IPS-20b (cell line): ENCODE data around the gene DGKE.
A peak's percentile ranks its signal among the peaks of the same experiment; 100 is the strongest.

Experiments
- H3K27ac ChIP-seq: one replicate; pipeline ENCODE4 v1.5.1; 2013; ENCODE audit warnings: low read length
- H3K27me3 ChIP-seq: 2 replicates; pipeline ENCODE4 v1.6.1; 2013; ENCODE audit warnings: mild to moderate bottlenecking, low read length, inconsistent platforms; ENCODE audit not compliant: insufficient read depth
- H3K36me3 ChIP-seq: 2 replicates; pipeline ENCODE4 v1.6.1; 2013; ENCODE audit warnings: low read depth, mild to moderate bottlenecking, inconsistent platforms, low read length, moderate library complexity; ENCODE audit not compliant: insufficient read depth
- H3K4me1 ChIP-seq: 2 replicates; pipeline ENCODE4 v1.6.1; 2013; ENCODE audit warnings: mild to moderate bottlenecking, control low read depth, inconsistent platforms, low read length, moderate library complexity; ENCODE audit not compliant: insufficient read depth
- H3K4me3 ChIP-seq: 2 replicates; pipeline ENCODE4 v1.5.1; 2013; ENCODE audit warnings: mild to moderate bottlenecking, low read length, inconsistent platforms
- H3K9ac ChIP-seq: 2 replicates; pipeline ENCODE4 v1.6.1; 2013; ENCODE audit warnings: low read depth, mild to moderate bottlenecking, inconsistent platforms, low read length, moderate library complexity
- H3K9me3 ChIP-seq: 2 replicates; pipeline ENCODE4 v1.6.1; 2013; ENCODE audit warnings: mild to moderate bottlenecking, low read depth, low read length, inconsistent platforms; ENCODE audit not compliant: insufficient read depth

DGKE gene

DNA sequence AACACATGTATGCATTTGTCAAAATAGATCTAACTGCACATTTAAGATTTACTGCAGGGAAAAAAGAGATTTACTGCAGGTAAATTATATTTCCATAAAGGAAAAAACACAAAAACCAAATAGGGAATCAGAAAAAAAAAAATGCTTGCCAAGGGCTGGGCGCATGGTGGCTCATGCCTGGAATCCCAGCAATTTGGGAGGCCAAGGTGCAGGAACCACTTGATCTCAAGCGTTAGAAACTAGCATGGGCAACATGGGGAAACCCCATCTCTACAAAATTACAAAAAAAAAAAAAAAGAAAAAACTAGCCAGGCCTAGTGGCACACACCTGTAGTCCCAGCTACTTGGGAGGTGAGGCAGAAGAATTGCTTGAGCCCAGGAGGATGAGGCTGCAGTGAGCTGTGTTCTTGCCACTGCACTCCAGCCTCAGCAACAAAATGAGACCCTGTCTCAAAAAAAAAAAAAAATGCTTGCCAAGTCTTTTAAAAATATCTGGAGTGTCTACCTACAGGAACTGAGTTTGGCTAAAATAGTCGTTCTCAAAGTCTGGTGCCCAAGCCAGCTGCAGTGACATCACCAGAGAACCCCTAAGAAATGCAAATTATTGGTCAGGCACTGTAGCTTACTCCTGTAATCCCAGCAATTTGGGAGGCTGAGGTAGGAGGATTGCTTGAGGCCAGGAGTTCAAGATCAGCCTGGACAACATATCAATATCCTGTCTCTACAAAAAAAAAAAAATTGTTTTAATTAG, 62.4 kb downstream of the DGKE start:
- H3K27ac ChIP-seq = peak overlapping the region; percentile 48
- H3K9ac ChIP-seq = no peak overlapping the region
- H3K36me3 ChIP-seq = peaks cover 61% of the 10 kb centered on the region
- no peaks in the 10 kb centered on the region for H3K27me3 ChIP-seq
- H3K4me1 ChIP-seq = peaks cover 10% of the 10 kb centered on the region; the same call in 1 of the 2 replicates
- H3K9me3 ChIP-seq = no peaks in the 10 kb centered on the region
- no peak overlapping the region for H3K4me3 ChIP-seq

DNA sequence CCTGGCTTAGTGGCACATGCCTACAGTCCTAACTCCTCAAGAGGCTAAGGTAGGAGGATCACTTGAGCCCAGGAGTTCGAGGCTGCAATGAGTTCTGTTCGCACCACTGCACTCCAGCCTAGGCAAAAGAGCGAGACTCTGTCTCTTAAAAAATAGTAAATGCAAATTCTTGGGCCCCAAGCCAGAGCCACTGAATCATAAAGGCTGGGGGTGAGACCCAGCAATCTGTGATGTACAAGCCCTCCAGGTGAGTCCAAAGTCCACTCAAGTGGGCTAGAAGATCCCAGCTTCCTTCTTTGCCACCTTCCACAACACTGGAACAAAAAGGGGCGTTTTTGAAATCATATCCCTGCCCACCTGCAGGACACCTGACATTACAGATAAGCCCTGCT, 63.0 kb downstream of the DGKE start:
- Histone ChIP-seq H3K27ac (no peak overlapping the region), H3K9me3 (no peaks in the 10 kb centered on the region), H3K4me1 (peaks cover 10% of the 10 kb centered on the region; the same call in 1 of the 2 replicates), H3K9ac (no peak overlapping the region), H3K4me3 (no peak overlapping the region), H3K36me3 (peaks cover 64% of the 10 kb centered on the region), H3K27me3 (no peaks in the 10 kb centered on the region)

DNA sequence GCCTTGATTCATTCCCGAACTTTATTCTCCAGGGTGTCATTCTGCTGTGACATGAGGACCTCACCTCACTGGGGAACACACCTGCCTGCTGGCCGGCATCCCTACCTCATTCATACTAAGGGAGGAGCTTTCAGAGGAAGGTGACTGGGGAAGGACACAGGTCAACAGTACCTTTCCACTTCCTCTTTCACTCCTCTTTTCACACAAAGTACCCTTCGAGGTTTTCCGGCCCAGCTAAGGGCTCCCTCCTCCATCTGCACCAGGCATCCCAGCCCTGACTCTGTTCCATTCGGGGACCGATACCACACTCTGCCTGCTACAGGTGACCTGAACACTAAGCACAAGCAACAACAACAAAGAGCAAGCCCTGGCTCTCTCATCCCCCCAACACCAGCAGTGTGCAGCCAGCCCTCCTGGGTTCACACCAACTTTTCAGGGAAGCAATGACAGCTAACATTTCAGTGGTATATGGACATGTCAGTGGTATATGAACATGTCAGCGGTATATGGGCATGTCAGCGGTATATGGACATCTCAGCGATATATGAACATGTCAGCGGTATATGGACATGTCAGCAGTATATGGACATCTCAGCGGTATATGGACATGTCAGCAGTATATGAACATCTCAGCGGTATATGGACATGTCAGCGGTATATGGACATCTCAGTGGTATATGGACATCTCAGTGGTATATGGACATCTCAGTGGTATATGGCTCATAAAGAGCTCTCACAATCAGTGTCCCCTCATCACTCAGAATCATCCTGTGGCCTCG, 63.9 kb downstream of the DGKE start:
- no peaks in the 10 kb centered on the region for H3K27me3 ChIP-seq
- H3K36me3 ChIP-seq = peaks cover 73% of the 10 kb centered on the region
- H3K9ac ChIP-seq = no peak overlapping the region
- no peaks in the 10 kb centered on the region for H3K9me3 ChIP-seq
- H3K4me3 ChIP-seq = no peak overlapping the region
- peaks cover 10% of the 10 kb centered on the region; the same call in 1 of the 2 replicates for H3K4me1 ChIP-seq
- H3K27ac ChIP-seq = no peak overlapping the region

DNA sequence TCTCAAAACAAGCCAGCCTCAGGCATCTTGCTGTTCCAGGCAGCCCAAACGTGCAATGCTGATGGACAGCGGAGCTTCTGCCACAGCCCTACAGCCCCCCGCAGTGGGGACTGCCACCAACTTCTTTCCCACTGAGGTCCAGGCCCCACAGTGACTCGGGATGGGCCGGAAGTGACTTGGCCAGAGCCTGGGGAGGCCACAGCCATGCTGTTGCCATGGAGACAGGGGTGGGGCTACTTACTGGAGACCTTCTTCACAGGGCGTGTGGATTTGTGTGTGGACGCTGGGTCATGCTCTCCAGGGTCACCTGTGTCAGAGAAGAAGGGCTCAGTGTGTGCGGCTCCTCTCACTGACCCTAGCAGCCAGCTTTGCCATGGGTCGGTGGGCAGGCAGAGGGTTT, 64.9 kb downstream of the DGKE start:
- Histone ChIP-seq H3K9me3 (no peaks in the 10 kb centered on the region), H3K4me1 (peaks cover 10% of the 10 kb centered on the region; the same call in 1 of the 2 replicates), H3K36me3 (peaks cover 75% of the 10 kb centered on the region), H3K27me3 (no peaks in the 10 kb centered on the region), H3K4me3 (no peak overlapping the region), H3K9ac (no peak overlapping the region), H3K27ac (no peak overlapping the region)

DNA sequence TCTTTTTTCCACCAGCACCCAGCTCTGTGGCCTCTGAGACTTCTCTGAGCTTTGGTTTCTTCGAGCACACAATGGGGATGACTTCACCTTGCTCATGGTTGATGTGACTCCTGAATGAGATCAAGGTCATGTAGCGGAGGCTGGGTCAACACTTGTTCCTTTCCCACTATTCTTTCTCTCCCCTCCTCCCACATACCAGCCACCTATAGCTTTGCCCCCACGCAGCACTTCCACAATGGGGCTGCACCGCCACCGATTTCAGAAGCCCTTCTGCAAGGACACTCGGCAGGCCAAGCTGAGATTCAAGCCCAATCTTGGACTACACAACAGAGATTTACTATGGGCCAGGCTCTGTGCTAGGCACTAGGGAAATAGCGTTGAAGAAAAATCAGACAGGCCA, 65.5 kb downstream of the DGKE start:
- H3K4me1 ChIP-seq = peaks cover 10% of the 10 kb centered on the region; the same call in 1 of the 2 replicates
- no peaks in the 10 kb centered on the region for H3K27me3 ChIP-seq
- H3K9ac ChIP-seq = no peak overlapping the region
- no peak overlapping the region for H3K4me3 ChIP-seq
- H3K27ac ChIP-seq = no peak overlapping the region
- H3K36me3 ChIP-seq = peaks cover 79% of the 10 kb centered on the region
- H3K9me3 ChIP-seq = no peaks in the 10 kb centered on the region

DNA sequence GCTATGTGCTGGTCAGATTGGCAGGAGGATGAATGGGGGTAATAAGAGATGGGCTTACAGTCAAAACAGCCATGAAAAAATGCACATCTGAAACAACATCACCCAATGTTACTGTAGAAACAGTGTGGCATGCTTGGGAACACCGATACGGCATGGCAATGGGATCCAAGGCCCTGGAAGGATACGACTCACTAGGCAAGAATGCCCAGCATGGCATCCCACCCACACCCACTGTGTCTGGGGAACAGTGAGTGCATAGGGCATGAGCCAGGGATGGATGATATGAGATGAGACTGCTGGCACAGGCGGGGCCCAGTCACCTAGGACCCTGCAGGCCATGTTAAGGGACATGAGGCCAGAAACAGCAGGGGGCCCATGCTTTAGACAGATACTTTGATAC, 68.4 kb downstream of the DGKE start:
- H3K36me3 ChIP-seq = peaks cover 83% of the 10 kb centered on the region
- H3K27me3 ChIP-seq = no peaks in the 10 kb centered on the region
- no peak overlapping the region for H3K9ac ChIP-seq
- H3K4me3 ChIP-seq = no peak overlapping the region
- H3K27ac ChIP-seq = no peak overlapping the region
- no peaks in the 10 kb centered on the region for H3K9me3 ChIP-seq
- no peaks in the 10 kb centered on the region for H3K4me1 ChIP-seq

DNA sequence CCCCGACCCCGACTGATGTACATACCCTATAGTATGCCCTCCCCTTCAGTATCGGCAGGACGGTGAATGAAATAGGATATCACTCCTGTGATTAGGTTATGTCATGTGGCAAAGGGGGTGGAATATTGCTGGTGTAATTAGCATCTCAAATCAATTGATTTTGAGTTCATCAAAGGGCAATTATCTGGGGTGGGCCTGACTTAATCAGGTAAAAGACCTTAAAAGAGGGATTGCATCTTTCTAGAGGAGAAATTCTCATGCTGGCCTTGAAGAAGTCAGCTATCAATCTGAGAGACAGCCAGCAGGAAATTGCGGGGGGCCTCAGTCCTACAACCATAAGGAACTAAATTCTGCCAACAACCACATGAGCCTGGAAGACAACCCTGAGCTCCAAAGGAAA, 69.6 kb downstream of the DGKE start:
- Histone ChIP-seq H3K36me3 (peaks cover 83% of the 10 kb centered on the region), H3K4me1 (no peaks in the 10 kb centered on the region), H3K27ac (no peak overlapping the region), H3K9ac (no peak overlapping the region), H3K27me3 (no peaks in the 10 kb centered on the region), H3K4me3 (no peak overlapping the region), H3K9me3 (no peaks in the 10 kb centered on the region)

DNA sequence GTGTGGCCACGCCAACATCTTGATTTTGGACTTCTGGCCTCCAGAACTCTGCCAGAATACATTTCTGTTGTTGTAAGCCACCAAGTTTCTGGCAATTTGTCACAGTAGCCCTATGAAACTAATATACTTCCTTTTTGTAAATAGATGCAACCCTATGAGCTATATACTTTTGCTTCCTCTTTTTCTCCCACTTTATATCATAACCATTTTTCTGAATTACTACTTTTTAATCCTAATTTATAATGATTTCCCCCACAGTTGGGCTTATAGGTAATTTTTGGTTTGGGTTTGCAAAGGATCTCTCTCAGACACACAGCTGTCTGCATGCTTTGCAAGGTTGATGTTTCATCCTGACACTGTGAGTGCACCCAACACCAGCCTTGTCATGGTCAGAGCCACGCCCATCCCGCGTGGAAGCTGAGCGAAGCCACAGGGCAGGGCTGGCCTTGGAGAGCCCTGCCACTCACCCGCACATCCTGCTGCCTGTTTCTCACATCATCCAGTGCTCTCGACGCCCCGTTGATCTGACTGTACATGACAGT, 74.1 kb downstream of the DGKE start:
- H3K9me3 ChIP-seq = no peaks in the 10 kb centered on the region
- H3K27me3 ChIP-seq = peaks cover 8% of the 10 kb centered on the region
- H3K4me1 ChIP-seq = no peaks in the 10 kb centered on the region
- no peak overlapping the region for H3K4me3 ChIP-seq
- no peak overlapping the region for H3K27ac ChIP-seq
- H3K36me3 ChIP-seq = peaks cover 44% of the 10 kb centered on the region
- H3K9ac ChIP-seq = no peak overlapping the region

DNA sequence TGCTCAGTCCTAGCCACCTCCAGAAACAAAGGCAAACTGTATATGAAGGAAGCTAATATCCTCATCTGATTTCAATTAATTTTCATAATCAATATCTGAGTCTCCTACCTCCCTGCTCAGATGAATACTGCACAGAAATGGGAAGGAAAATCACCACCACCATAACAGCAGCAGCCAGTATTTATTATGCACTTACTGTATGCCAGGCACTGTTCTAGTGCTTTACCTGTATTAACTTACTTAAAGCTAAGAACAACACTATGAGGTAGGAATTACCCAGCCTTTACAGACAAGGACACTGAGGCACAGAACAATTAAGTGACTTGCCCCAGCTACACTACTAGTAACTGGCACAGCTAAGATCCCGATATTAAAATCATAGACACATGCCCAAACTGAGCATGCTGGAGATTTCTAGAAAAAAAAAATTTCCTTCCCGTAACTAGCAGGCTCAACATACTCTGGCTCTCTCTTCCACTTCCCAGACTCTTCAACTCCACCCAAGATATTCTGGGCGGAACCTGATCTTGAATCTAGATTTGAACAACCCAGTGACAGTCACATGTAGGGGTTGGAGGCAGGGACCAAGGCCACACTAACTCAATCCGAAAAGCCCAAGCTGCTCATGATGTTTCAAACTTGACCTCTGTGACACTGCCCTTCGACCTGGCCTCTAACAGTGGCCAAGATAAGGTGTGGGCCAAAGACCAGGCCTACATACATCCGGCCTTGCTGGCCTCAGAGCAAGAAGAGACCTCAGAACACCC, 76.0 kb downstream of the DGKE start:
- Histone ChIP-seq H3K9me3 (no peaks in the 10 kb centered on the region), H3K9ac (no peak overlapping the region), H3K27me3 (peaks cover 25% of the 10 kb centered on the region), H3K36me3 (peaks cover 26% of the 10 kb centered on the region), H3K4me3 (no peak overlapping the region), H3K27ac (no peak overlapping the region), H3K4me1 (no peaks in the 10 kb centered on the region)

DNA sequence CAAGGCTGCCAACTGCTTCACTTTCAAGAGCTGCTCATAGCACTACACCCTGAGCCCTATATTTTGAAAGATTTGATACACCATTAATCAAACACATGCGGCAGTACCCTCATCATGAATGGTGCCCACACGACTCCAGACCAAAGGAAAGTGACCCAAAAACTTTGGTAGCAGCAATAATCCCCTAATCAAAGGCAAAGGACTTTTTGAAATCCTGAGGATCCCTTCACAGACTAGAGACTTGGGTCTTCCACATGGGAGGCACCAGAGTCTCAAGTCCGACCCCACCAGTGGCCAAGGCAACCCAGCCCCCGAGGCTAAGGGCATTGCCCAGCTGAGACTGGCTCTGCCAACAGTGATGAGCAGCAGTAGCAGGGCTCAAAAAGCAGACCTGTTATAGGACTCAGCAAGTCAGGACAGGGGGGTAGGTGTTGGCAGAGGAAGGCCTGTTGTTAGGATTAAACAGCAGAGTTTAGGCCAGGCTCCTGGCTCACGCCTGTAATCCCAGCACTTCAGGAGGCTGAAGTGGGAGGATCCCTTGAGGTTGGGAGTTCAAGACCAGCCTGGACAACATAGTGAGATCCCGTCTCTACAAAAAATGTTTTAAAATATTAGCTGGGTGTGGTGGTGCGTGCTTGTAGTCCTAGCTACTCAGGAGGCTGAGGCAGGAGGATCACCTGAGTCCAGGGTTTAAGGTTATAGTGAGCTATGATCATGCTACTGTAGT, 76.7 kb downstream of the DGKE start:
- Histone ChIP-seq H3K36me3 (peaks cover 24% of the 10 kb centered on the region), H3K9ac (no peak overlapping the region)

More for the DNA sequence above, 76.7 kb downstream of the DGKE start:
- no peak overlapping the region for H3K4me3 ChIP-seq
- no peak overlapping the region for H3K27ac ChIP-seq
- peaks cover 32% of the 10 kb centered on the region for H3K27me3 ChIP-seq
- H3K9me3 ChIP-seq = no peaks in the 10 kb centered on the region
- H3K4me1 ChIP-seq = no peaks in the 10 kb centered on the region
